Measurements from ENCODE around the gene GREM1. TPM values are rescaled to one million over a fixed set of nuclear protein-coding genes. Genes with fewer than 3 reads are reported as not detected.

Gene GREM1
- total and polyA plus RNA-seq, 2 donors: 0.14 to 0.34 TPM

DNA sequence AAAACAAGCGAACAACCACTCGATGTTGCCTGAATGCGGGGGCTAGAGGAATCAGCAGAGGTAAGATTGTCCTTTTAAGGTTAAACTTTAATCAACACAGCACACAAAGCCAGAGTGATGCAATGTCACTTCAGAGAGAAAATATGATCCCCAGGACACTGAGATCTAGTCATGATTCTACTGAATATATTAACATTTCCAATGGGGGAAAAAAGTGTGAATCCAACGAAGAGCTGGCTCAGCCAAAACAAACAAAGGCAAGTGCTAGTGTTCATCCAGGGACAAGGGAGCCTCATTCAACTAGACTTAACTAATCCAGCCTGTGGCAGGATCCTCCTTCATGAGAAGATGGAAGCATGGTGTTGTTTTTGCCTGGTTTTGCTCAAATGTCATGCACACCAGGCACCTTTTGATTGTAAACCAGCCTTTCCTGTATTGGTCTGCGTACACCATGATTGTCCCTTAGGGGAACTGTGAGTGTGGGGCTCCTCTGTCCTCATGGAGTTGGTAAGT is 40.5 kb upstream of the GREM1 start:
- no peak overlapping the region for H3K27ac ChIP-seq (ENCODE audit: low read depth in 1 of 2, low read length in 1 of 2)
- DNase-seq (ENCODE audit: low read depth in 6 of 9, low spot score in 9 of 9): no peak

GRCh38 chr15:32679298-32679690 is 38.5 kb upstream of the GREM1 start:
- H3K36me3 ChIP-seq (ENCODE audit: control insufficient read depth in 2 of 2, insufficient read depth in 2 of 2, low read length in 1 of 2): no peaks in the 10 kb centered on the region
- H3K4me3 ChIP-seq (ENCODE audit: low read length in 2 of 2): no peak overlapping the region
- no peaks in the 10 kb centered on the region for H3K9me3 ChIP-seq (ENCODE audit: control insufficient read depth in 2 of 2, insufficient read depth in 1 of 2, low read length in 1 of 2)
- H3K4me1 ChIP-seq (ENCODE audit: control insufficient read depth in 2 of 2, insufficient read depth in 2 of 2, low read length in 2 of 2): no peaks in the 10 kb centered on the region
- no peak overlapping the region for H3K27ac ChIP-seq (ENCODE audit: low read depth in 1 of 2, low read length in 1 of 2)
- DNase-seq (ENCODE audit: low read depth in 6 of 9, low spot score in 9 of 9): no peak
- H3K27me3 ChIP-seq (ENCODE audit: control insufficient read depth in 2 of 2, insufficient read depth in 1 of 2, low read length in 1 of 2): no peaks in the 10 kb centered on the region
- 98% methylated on average over 4 of the region's 4 CpGs for WGBS

More for the DNA sequence above, 40.5 kb upstream of the GREM1 start:
- H3K36me3 ChIP-seq (ENCODE audit: control insufficient read depth in 2 of 2, insufficient read depth in 2 of 2, low read length in 1 of 2): no peaks in the 10 kb centered on the region
- H3K4me1 ChIP-seq (ENCODE audit: control insufficient read depth in 2 of 2, insufficient read depth in 2 of 2, low read length in 2 of 2): no peaks in the 10 kb centered on the region
- 95% methylated on average over 5 of the region's 5 CpGs for WGBS
- H3K27me3 ChIP-seq (ENCODE audit: control insufficient read depth in 2 of 2, insufficient read depth in 1 of 2, low read length in 1 of 2): no peaks in the 10 kb centered on the region
- no peak overlapping the region for H3K4me3 ChIP-seq (ENCODE audit: low read length in 2 of 2)
- no peaks in the 10 kb centered on the region for H3K9me3 ChIP-seq (ENCODE audit: control insufficient read depth in 2 of 2, insufficient read depth in 1 of 2, low read length in 1 of 2)

- no peaks in the 10 kb centered on the region for H3K36me3 ChIP-seq (ENCODE audit: control insufficient read depth in 2 of 2, insufficient read depth in 2 of 2, low read length in 1 of 2)
- H3K27me3 ChIP-seq (ENCODE audit: control insufficient read depth in 2 of 2, insufficient read depth in 1 of 2, low read length in 1 of 2): no peaks in the 10 kb centered on the region
- no peaks in the 10 kb centered on the region for H3K4me1 ChIP-seq (ENCODE audit: control insufficient read depth in 2 of 2, insufficient read depth in 2 of 2, low read length in 2 of 2)
- H3K4me3 ChIP-seq (ENCODE audit: low read length in 2 of 2): no peak overlapping the region
- WGBS: 97% methylated on average over 3 of the region's 3 CpGs
- no peak for DNase-seq (ENCODE audit: low read depth in 6 of 9, low spot score in 9 of 9)
- no peak overlapping the region for H3K27ac ChIP-seq (ENCODE audit: low read depth in 1 of 2, low read length in 1 of 2)
- no peaks in the 10 kb centered on the region for H3K9me3 ChIP-seq (ENCODE audit: control insufficient read depth in 2 of 2, insufficient read depth in 1 of 2, low read length in 1 of 2)
These were observed 35.2 kb upstream of the GREM1 start for GRCh38 chr15:32682569-32682968.

DNA sequence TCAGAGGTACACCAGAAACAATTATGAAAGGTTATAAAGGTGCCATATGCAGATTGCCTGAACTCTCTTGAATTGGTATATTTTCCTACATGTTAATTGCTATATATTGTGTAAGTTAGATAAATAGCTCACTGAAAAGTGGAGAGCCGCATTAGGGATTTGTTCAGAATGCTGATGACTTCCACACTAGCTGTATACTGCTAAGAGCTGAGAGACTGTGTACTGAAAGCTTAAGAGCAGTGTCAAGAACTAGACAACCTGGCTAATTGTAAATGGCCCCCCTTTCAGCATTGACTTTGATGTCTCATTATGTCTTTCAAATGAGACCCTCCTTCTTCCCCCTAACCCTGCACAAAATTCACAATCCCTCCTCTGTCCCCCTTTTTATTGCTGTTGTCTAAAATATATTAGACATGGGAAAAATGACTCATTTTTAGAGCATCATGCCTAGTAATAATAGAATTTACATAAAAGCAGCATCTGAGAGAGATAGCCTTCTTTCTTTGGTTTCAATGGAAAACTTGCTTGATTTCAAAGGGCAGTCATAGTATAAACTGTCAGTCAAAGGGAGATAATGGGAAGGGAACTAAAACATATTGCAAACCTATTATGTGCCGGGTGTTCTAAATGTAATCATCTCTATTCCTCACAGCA is 34.7 kb upstream of the GREM1 start:
- Histone ChIP-seq H3K27ac (ENCODE audit: low read depth in 1 of 2, low read length in 1 of 2) (no peak overlapping the region), H3K9me3 (ENCODE audit: control insufficient read depth in 2 of 2, insufficient read depth in 1 of 2, low read length in 1 of 2) (no peaks in the 10 kb centered on the region), H3K4me1 (ENCODE audit: control insufficient read depth in 2 of 2, insufficient read depth in 2 of 2, low read length in 2 of 2) (no peaks in the 10 kb centered on the region), H3K27me3 (ENCODE audit: control insufficient read depth in 2 of 2, insufficient read depth in 1 of 2, low read length in 1 of 2) (no peaks in the 10 kb centered on the region), H3K36me3 (ENCODE audit: control insufficient read depth in 2 of 2, insufficient read depth in 2 of 2, low read length in 1 of 2) (no peaks in the 10 kb centered on the region), H3K4me3 (ENCODE audit: low read length in 2 of 2) (no peak overlapping the region)
- 99% methylated on average over 2 of the region's 2 CpGs for WGBS
- DNase-seq (ENCODE audit: low read depth in 6 of 9, low spot score in 9 of 9): no peak

- WGBS: 77% methylated on average over 8 of the region's 8 CpGs
- Histone ChIP-seq H3K27ac (ENCODE audit: low read depth in 1 of 2, low read length in 1 of 2) (no peak overlapping the region), H3K27me3 (ENCODE audit: control insufficient read depth in 2 of 2, insufficient read depth in 1 of 2, low read length in 1 of 2) (no peaks in the 10 kb centered on the region), H3K36me3 (ENCODE audit: control insufficient read depth in 2 of 2, insufficient read depth in 2 of 2, low read length in 1 of 2) (no peaks in the 10 kb centered on the region), H3K4me1 (ENCODE audit: control insufficient read depth in 2 of 2, insufficient read depth in 2 of 2, low read length in 2 of 2) (no peaks in the 10 kb centered on the region), H3K4me3 (ENCODE audit: low read length in 2 of 2) (no peak overlapping the region), H3K9me3 (ENCODE audit: control insufficient read depth in 2 of 2, insufficient read depth in 1 of 2, low read length in 1 of 2) (no peaks in the 10 kb centered on the region)
- DNase-seq (ENCODE audit: low read depth in 6 of 9, low spot score in 9 of 9): no peak
These were observed 33.8 kb upstream of the GREM1 start for GRCh38 chr15:32683906-32684584.

DNA sequence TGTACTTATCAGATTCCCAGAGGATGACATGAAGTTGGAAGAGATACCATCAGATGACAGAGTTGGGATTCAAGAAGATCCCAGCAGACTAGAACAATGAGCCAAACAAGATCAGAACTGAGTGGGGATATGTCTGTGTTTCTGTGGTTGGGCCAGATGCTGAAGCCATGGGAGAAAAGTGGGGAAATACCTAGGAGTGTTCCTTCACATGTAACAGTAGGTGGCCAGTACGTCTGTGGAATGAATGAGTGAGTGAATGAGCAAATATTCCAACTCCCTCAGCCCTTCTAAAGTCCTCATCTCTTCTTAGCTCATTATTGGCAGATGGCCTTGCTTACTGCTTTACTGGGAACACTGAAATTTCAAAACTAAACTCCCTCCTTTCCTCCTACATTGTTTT is 32.2 kb upstream of the GREM1 start:
- Histone ChIP-seq H3K27me3 (ENCODE audit: control insufficient read depth in 2 of 2, insufficient read depth in 1 of 2, low read length in 1 of 2) (no peaks in the 10 kb centered on the region), H3K4me1 (ENCODE audit: control insufficient read depth in 2 of 2, insufficient read depth in 2 of 2, low read length in 2 of 2) (no peaks in the 10 kb centered on the region), H3K36me3 (ENCODE audit: control insufficient read depth in 2 of 2, insufficient read depth in 2 of 2, low read length in 1 of 2) (no peaks in the 10 kb centered on the region), H3K9me3 (ENCODE audit: control insufficient read depth in 2 of 2, insufficient read depth in 1 of 2, low read length in 1 of 2) (no peaks in the 10 kb centered on the region), H3K4me3 (ENCODE audit: low read length in 2 of 2) (no peak overlapping the region), H3K27ac (ENCODE audit: low read depth in 1 of 2, low read length in 1 of 2) (no peak overlapping the region)
- DNase-seq (ENCODE audit: low read depth in 6 of 9, low spot score in 9 of 9): no peak
- WGBS: 98% methylated on average over 1 of the region's 1 CpG

GRCh38 chr15:32687556-32687955 is 30.2 kb upstream of the GREM1 start:
- no peaks in the 10 kb centered on the region for H3K27me3 ChIP-seq (ENCODE audit: control insufficient read depth in 2 of 2, insufficient read depth in 1 of 2, low read length in 1 of 2)
- H3K27ac ChIP-seq (ENCODE audit: low read depth in 1 of 2, low read length in 1 of 2): no peak overlapping the region
- H3K9me3 ChIP-seq (ENCODE audit: control insufficient read depth in 2 of 2, insufficient read depth in 1 of 2, low read length in 1 of 2): no peaks in the 10 kb centered on the region
- H3K4me3 ChIP-seq (ENCODE audit: low read length in 2 of 2): no peak overlapping the region
- no peaks in the 10 kb centered on the region for H3K36me3 ChIP-seq (ENCODE audit: control insufficient read depth in 2 of 2, insufficient read depth in 2 of 2, low read length in 1 of 2)
- WGBS: 87% methylated on average over 5 of the region's 5 CpGs
- DNase-seq (ENCODE audit: low read depth in 6 of 9, low spot score in 9 of 9): no peak
- H3K4me1 ChIP-seq (ENCODE audit: control insufficient read depth in 2 of 2, insufficient read depth in 2 of 2, low read length in 2 of 2): no peaks in the 10 kb centered on the region

GRCh38 chr15:32688151-32688639 is 29.6 kb upstream of the GREM1 start:
- no peaks in the 10 kb centered on the region for H3K4me1 ChIP-seq (ENCODE audit: control insufficient read depth in 2 of 2, insufficient read depth in 2 of 2, low read length in 2 of 2)
- no peaks in the 10 kb centered on the region for H3K36me3 ChIP-seq (ENCODE audit: control insufficient read depth in 2 of 2, insufficient read depth in 2 of 2, low read length in 1 of 2)
- 87% methylated on average over 2 of the region's 2 CpGs for WGBS
- no peak overlapping the region for H3K4me3 ChIP-seq (ENCODE audit: low read length in 2 of 2)
- H3K9me3 ChIP-seq (ENCODE audit: control insufficient read depth in 2 of 2, insufficient read depth in 1 of 2, low read length in 1 of 2): no peaks in the 10 kb centered on the region
- H3K27me3 ChIP-seq (ENCODE audit: control insufficient read depth in 2 of 2, insufficient read depth in 1 of 2, low read length in 1 of 2): no peaks in the 10 kb centered on the region
- DNase-seq (ENCODE audit: low read depth in 6 of 9, low spot score in 9 of 9): no peak
- no peak overlapping the region for H3K27ac ChIP-seq (ENCODE audit: low read depth in 1 of 2, low read length in 1 of 2)

- no peaks in the 10 kb centered on the region for H3K4me1 ChIP-seq (ENCODE audit: control insufficient read depth in 2 of 2, insufficient read depth in 2 of 2, low read length in 2 of 2)
- H3K27me3 ChIP-seq (ENCODE audit: control insufficient read depth in 2 of 2, insufficient read depth in 1 of 2, low read length in 1 of 2): no peaks in the 10 kb centered on the region
- H3K36me3 ChIP-seq (ENCODE audit: control insufficient read depth in 2 of 2, insufficient read depth in 2 of 2, low read length in 1 of 2): no peaks in the 10 kb centered on the region
- no peak for DNase-seq (ENCODE audit: low read depth in 6 of 9, low spot score in 9 of 9)
- 91% methylated on average over 8 of the region's 8 CpGs for WGBS
- no peaks in the 10 kb centered on the region for H3K9me3 ChIP-seq (ENCODE audit: control insufficient read depth in 2 of 2, insufficient read depth in 1 of 2, low read length in 1 of 2)
- no peak overlapping the region for H3K4me3 ChIP-seq (ENCODE audit: low read length in 2 of 2)
- H3K27ac ChIP-seq (ENCODE audit: low read depth in 1 of 2, low read length in 1 of 2): no peak overlapping the region
These were observed 26.7 kb upstream of the GREM1 start for GRCh38 chr15:32690941-32691688.

Measured in thymus (tissue), 11 donors.